ENCODE data around the gene HHIPL1.

HHIPL1 gene

DNA sequence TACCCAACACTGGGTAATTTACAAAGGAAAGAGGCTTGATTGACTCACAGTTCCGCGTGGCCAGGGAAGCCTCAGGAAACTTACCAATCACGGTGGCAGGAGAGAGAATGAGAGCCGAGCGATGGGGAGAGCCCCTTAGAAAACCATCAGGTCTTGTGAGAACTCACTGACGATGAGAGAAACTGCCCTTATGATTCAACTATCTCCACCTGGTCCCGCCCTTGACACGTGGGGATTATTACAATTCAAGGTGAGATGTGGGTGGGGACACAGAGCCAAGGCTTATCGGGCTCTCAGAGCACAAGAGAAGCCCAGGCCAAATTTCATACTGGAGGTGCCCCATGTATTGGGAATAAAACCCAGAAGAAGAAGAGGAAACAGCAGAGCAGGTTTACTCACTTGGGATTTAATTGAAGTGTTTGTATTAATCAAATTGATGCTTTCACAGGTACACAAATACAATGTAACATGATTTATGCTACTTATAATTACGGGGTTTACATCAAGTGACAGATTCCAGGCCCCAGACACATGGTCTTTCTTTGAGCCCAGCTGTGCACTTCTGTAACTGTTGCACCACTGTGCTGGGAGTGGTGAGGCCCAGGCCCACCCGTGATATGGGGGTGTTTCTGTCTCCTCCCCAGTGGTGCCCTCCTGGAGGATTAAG, 32.7 kb upstream of the HHIPL1 start:
- no peak for TF ChIP-seq ZFX (IDR thresholded peaks at IDR 0.05; ENCODE audit: borderline replicate concordance)
- TF ChIP-seq, protein P1, sequence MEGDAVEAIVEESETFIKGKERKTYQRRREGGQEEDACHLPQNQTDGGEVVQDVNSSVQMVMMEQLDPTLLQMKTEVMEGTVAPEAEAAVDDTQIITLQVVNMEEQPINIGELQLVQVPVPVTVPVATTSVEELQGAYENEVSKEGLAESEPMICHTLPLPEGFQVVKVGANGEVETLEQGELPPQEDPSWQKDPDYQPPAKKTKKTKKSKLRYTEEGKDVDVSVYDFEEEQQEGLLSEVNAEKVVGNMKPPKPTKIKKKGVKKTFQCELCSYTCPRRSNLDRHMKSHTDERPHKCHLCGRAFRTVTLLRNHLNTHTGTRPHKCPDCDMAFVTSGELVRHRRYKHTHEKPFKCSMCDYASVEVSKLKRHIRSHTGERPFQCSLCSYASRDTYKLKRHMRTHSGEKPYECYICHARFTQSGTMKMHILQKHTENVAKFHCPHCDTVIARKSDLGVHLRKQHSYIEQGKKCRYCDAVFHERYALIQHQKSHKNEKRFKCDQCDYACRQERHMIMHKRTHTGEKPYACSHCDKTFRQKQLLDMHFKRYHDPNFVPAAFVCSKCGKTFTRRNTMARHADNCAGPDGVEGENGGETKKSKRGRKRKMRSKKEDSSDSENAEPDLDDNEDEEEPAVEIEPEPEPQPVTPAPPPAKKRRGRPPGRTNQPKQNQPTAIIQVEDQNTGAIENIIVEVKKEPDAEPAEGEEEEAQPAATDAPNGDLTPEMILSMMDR (IDR thresholded peaks at IDR 0.05): no peak
- H3K27ac ChIP-seq: no peak overlapping the region

DNA sequence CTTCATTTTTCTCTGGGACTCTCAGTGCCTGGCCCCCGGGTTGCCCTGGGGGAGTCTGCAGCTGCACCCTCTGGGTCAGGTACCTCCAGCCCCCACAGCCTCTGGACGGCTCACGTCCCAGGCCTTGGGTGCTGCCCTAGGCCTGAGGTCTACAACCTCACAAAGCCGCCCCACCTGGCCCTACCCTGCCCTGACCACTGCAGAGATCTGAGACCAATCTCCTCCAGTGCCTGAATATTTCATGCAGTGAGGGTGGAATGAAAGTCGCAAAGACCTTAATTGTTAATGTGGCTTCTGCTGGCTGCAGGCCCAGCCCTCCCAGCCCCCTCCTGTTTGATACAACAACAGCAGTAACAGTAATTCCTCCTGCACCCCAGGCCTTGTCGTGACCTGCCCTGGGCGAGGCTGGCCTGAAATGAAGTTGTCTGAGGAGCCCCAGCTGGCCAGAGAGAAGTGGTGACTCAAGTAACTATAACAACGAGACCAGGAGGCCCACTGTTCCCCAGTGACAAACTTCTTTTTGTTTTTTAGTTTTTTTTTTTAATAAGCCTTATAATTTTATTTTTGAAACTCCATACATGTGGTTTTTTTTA, 32.1 kb upstream of the HHIPL1 start:
- TF ChIP-seq, protein P1 (IDR thresholded peaks at IDR 0.05): no peak
- TF ChIP-seq ZFX (IDR thresholded peaks at IDR 0.05; ENCODE audit: borderline replicate concordance): no peak
- H3K27ac ChIP-seq: no peak overlapping the region

GRCh38 chr14:99615497-99616157, 29.3 kb upstream of the HHIPL1 start:
- TF ChIP-seq ZFX (IDR thresholded peaks at IDR 0.05; ENCODE audit: borderline replicate concordance): no peak
- TF ChIP-seq, protein P1 (IDR thresholded peaks at IDR 0.05): no peak
- H3K27ac ChIP-seq: no peak overlapping the region

GRCh38 chr14:99616832-99617800, 27.8 kb upstream of the HHIPL1 start:
- H3K27ac ChIP-seq: no peak overlapping the region
- TF ChIP-seq, protein P1 (IDR thresholded peaks at IDR 0.05): no peak
- no peak for TF ChIP-seq ZFX (IDR thresholded peaks at IDR 0.05; ENCODE audit: borderline replicate concordance)

- TF ChIP-seq, protein P1 (IDR thresholded peaks at IDR 0.05): no peak
- TF ChIP-seq ZFX (IDR thresholded peaks at IDR 0.05; ENCODE audit: borderline replicate concordance): no peak
- H3K27ac ChIP-seq: no peak overlapping the region
These were observed 24.8 kb upstream of the HHIPL1 start for GRCh38 chr14:99619835-99620834.

- no peak overlapping the region for H3K27ac ChIP-seq
- TF ChIP-seq, protein P1 (IDR thresholded peaks at IDR 0.05): no peak
- TF ChIP-seq ZFX (IDR thresholded peaks at IDR 0.05; ENCODE audit: borderline replicate concordance): no peak
These were observed 23.0 kb upstream of the HHIPL1 start for GRCh38 chr14:99621948-99622347.
